Loucy (cell line): ENCODE measurements around the gene VSX1.

Source experiments
- H2AFZ ChIP-seq: fragments of 200-600 bp; sonication (generic); 2 replicates; pipeline ENCODE4 v1.6.0; 2016; ENCODE audit warnings: antibody characterized with exemption, mild to moderate bottlenecking, low read length, moderate library complexity
- H3F3A ChIP-seq: fragments of 200-600 bp; 2 replicates; pipeline ENCODE4 v1.6.0; 2016; ENCODE audit warnings: antibody characterized with exemption, low read depth, mild to moderate bottlenecking
- H3K27me3 ChIP-seq: fragments of 200-600 bp; sonication (generic); 2 replicates; pipeline ENCODE4 v1.6.1; 2014; ENCODE audit warnings: low read length, mild to moderate bottlenecking; ENCODE audit not compliant: insufficient read depth, poor library complexity, severe bottlenecking
- H3K36me3 ChIP-seq: fragments of 200-600 bp; sonication (generic); 2 replicates; pipeline ENCODE4 v1.6.1; 2016; ENCODE audit warnings: low read length; ENCODE audit not compliant: insufficient read depth
- H3K4me1 ChIP-seq: fragments of 200-600 bp; sonication (generic); 2 replicates; pipeline ENCODE4 v1.5.1; 2014; ENCODE audit warnings: low read length, mild to moderate bottlenecking; ENCODE audit not compliant: insufficient read depth, poor library complexity, severe bottlenecking
- H3K4me2 ChIP-seq: fragments of 200-600 bp; sonication (generic); 2 replicates; pipeline ENCODE4 v1.6.0; 2014; ENCODE audit warnings: antibody characterized with exemption, low read length, low read depth, mild to moderate bottlenecking; ENCODE audit not compliant: poor library complexity, severe bottlenecking
- H3K4me3 ChIP-seq: fragments of 200-600 bp; sonication (generic); 2 replicates; pipeline ENCODE4 v1.5.1; 2014; ENCODE audit warnings: low read length, mild to moderate bottlenecking, mixed read lengths; ENCODE audit not compliant: poor library complexity, severe bottlenecking
- H3K79me2 ChIP-seq: fragments of 200-600 bp; sonication (generic); 2 replicates; pipeline ENCODE4 v1.6.1; 2014; ENCODE audit warnings: low read length; ENCODE audit not compliant: insufficient read depth
- H3K9ac ChIP-seq: fragments of 200-600 bp; sonication (generic); 2 replicates; pipeline ENCODE4 v1.6.0; 2014; ENCODE audit warnings: mild to moderate bottlenecking, low read depth, low read length, moderate library complexity; ENCODE audit not compliant: poor library complexity, severe bottlenecking
- H3K9me2 ChIP-seq: fragments of 200-600 bp; sonication (generic); replicated peaks from 2 replicates; pipeline ENCODE4 v1.6.1; 2016; ENCODE audit warnings: low read depth, low read length, mixed read lengths
- H3K9me3 ChIP-seq: fragments of 200-600 bp; sonication (generic); 2 replicates; pipeline ENCODE4 v1.6.1; 2014; ENCODE audit warnings: mild to moderate bottlenecking, antibody characterized with exemption, low read length, low read depth; ENCODE audit not compliant: insufficient read depth
- H4K20me1 ChIP-seq: fragments of 200-600 bp; sonication (generic); 2 replicates; pipeline ENCODE4 v1.6.0; 2014; ENCODE audit warnings: antibody characterized with exemption, low read length, mild to moderate bottlenecking; ENCODE audit not compliant: insufficient read depth, poor library complexity, severe bottlenecking
- CTCF ChIP-seq: fragments of 200-600 bp; sonication (generic); conservative IDR thresholded peaks from 2 replicates; pipeline ENCODE4 v1.5.1; 2014; ENCODE audit warnings: mild to moderate bottlenecking, antibody characterized with exemption, low read length
- EZH2phosphoT487 ChIP-seq: fragments of 200-600 bp; IDR thresholded peaks from 2 replicates; pipeline ENCODE4 v1.6.1; 2018; ENCODE audit warnings: antibody characterized with exemption, mild to moderate bottlenecking, moderate library complexity, borderline replicate concordance

Gene VSX1

GRCh38 chr20:25083141-25083772 is 1.3 kb upstream of the VSX1 start:
- H3K4me1 ChIP-seq, result peaks cover 26% of the 10 kb centered on the region
- H3K79me2 ChIP-seq, result peaks cover 8% of the 10 kb centered on the region; the same call in 1 of the 2 replicates
- no peaks in the 10 kb centered on the region for H3K9me2 ChIP-seq
- H4K20me1 ChIP-seq, result no peaks in the 10 kb centered on the region
- no peaks in the 10 kb centered on the region for H3K9me3 ChIP-seq
- H3K4me2 ChIP-seq, result no peak overlapping the region
- H3F3A ChIP-seq, result no peaks in the 10 kb centered on the region
- H3K9ac ChIP-seq, result no peak overlapping the region
- no peaks in the 10 kb centered on the region for H3K36me3 ChIP-seq
- no peak overlapping the region for H3K4me3 ChIP-seq
- H2AFZ ChIP-seq, result no peak overlapping the region
- H3K27me3 ChIP-seq, result no peaks in the 10 kb centered on the region
- no peak for TF ChIP-seq CTCF
- no peak for TF ChIP-seq EZH2phosphoT487

DNA sequence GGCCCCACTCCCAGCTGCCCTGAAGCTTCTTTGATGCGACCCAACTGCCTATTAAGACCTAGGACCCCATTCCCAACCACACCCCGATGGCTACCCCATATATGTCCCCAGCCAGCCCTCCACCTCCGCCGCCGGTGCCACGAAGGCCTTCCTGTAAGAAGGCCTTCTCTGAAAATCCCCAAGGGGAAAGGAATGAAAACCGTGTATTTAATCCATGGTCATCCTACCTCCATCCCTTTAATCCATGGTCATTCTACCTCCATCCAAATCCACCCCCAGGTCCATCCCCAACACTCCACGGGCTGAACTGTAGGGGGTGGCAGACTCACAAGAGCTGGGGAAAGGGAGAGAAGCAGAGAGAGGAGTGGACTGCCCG is 545 bp upstream of the VSX1 start:
- no peak overlapping the region for H2AFZ ChIP-seq
- no peaks in the 10 kb centered on the region for H3K9me3 ChIP-seq
- H3K4me3 ChIP-seq, result no peak overlapping the region
- H4K20me1 ChIP-seq, result no peaks in the 10 kb centered on the region
- H3K79me2 ChIP-seq, result 0 out of 2 replicates have a peak, but pooled peaks cover under 1% of the 10 kb centered on the region
- no peaks in the 10 kb centered on the region for H3F3A ChIP-seq
- H3K4me1 ChIP-seq, result peaks cover 18% of the 10 kb centered on the region
- H3K27me3 ChIP-seq, result no peaks in the 10 kb centered on the region
- no peak overlapping the region for H3K4me2 ChIP-seq
- H3K36me3 ChIP-seq, result no peaks in the 10 kb centered on the region
- H3K9me2 ChIP-seq, result no peaks in the 10 kb centered on the region
- TF ChIP-seq CTCF, result no peak
- TF ChIP-seq EZH2phosphoT487, result no peak
- no peak overlapping the region for H3K9ac ChIP-seq

DNA sequence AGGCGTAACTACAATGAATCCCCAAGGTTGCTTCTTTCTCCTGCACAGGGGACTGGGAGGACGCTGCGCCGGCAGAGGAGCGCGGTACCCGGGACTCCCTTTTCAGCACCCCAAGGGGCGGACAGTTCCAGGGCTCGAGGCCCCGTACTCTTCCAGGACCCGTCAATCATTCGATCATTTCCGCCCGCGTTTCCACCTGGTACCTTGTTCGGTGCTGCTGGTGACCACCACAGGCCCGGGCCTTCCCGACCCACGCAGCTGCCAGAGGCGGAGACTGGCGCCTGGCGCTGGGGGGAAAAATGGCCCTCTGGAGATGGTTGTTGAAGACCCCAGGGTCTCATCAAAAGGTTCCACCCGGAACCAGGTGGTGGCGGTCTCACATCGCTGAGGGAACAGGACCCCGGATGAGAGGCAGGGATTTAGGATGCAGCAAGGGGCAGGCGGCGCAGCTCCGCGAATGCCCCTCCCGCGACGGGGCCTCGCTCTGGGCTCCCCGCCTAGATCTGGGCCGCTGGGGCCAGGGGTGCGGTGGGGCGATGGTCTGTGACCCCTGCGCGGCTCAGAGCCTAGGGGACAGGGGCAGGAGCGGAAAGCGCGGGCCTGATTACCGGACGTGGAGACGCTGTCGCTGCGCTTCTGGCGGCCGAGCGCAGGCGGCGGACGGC is 744 bp downstream of the VSX1 start:
- H3K9ac ChIP-seq, result no peak overlapping the region
- no peaks in the 10 kb centered on the region for H3K27me3 ChIP-seq
- H3K9me3 ChIP-seq, result no peaks in the 10 kb centered on the region
- H3K36me3 ChIP-seq, result no peaks in the 10 kb centered on the region
- no peak overlapping the region for H3K4me2 ChIP-seq
- H2AFZ ChIP-seq, result no peak overlapping the region
- no peaks in the 10 kb centered on the region for H3F3A ChIP-seq
- no peaks in the 10 kb centered on the region for H4K20me1 ChIP-seq
- peaks cover 7% of the 10 kb centered on the region for H3K4me1 ChIP-seq
- H3K4me3 ChIP-seq, result no peak overlapping the region
- H3K9me2 ChIP-seq, result no peaks in the 10 kb centered on the region
- no peaks in the 10 kb centered on the region for H3K79me2 ChIP-seq
- TF ChIP-seq EZH2phosphoT487 (no peak), CTCF (no peak)
